Measurements from ENCODE around the gene MUCL3. TPM values are rescaled to one million over a fixed set of nuclear protein-coding genes. Genes with fewer than 3 reads are reported as not detected.
A peak's percentile ranks its signal among the peaks of the same experiment; 100 is the strongest.
"Not testable (repeated sequence)": the region's sequence is repeated elsewhere in the genome, so short reads cannot be mapped to it uniquely, and the experiment has no call there.

MUCL3 gene
- total and polyA plus RNA-seq, 9 donors = 0.05 to 0.15 TPM; not detected in 7

- DNase-seq = no peak
- Histone ChIP-seq H3K36me3 (ENCODE audit: control insufficient read depth, insufficient read depth, low read length) (peaks cover 62% of the 10 kb centered on the region), H3K4me3 (ENCODE audit: low read length) (no peak overlapping the region), H3K4me1 (ENCODE audit: control insufficient read depth, insufficient read depth, low read length) (no peaks in the 10 kb centered on the region), H3K27ac (ENCODE audit: low read length) (no peak overlapping the region), H3K27me3 (ENCODE audit: control insufficient read depth, insufficient read depth, low read length) (no peaks in the 10 kb centered on the region), H3K9me3 (replicated peaks; ENCODE audit: control insufficient read depth, low read depth, low read length) (no peaks in the 10 kb centered on the region)
- 70% methylated on average over 22 of the region's 23 CpGs for WGBS (ENCODE audit: insufficient coverage)
Measured at GRCh38 chr6:30898750-30899360, 41.9 kb upstream of the MUCL3 start.

- Histone ChIP-seq H3K9me3 (replicated peaks; ENCODE audit: control insufficient read depth, low read depth, low read length) (no peaks in the 10 kb centered on the region), H3K4me1 (ENCODE audit: control insufficient read depth, insufficient read depth, low read length) (no peaks in the 10 kb centered on the region), H3K36me3 (ENCODE audit: control insufficient read depth, insufficient read depth, low read length) (peaks cover 43% of the 10 kb centered on the region), H3K27ac (ENCODE audit: low read length) (no peak overlapping the region), H3K4me3 (ENCODE audit: low read length) (no peak overlapping the region), H3K27me3 (ENCODE audit: control insufficient read depth, insufficient read depth, low read length) (no peaks in the 10 kb centered on the region)
- no peak for DNase-seq
- WGBS (ENCODE audit: insufficient coverage) = no CpG with 5 or more reads among the region's 1 CpG
Measured at GRCh38 chr6:30900863-30901417, 39.8 kb upstream of the MUCL3 start.

- H3K9me3 ChIP-seq (replicated peaks; ENCODE audit: control insufficient read depth, low read depth, low read length) = no peaks in the 10 kb centered on the region
- no peak for DNase-seq
- H3K4me1 ChIP-seq (ENCODE audit: control insufficient read depth, insufficient read depth, low read length) = no peaks in the 10 kb centered on the region
Measured at GRCh38 chr6:30901436-30901835, 39.3 kb upstream of the MUCL3 start.

GRCh38 chr6:30902196-30902595 is 38.6 kb upstream of the MUCL3 start:
- 64% methylated on average over 9 of the region's 9 CpGs for WGBS (ENCODE audit: insufficient coverage)
- peaks cover 32% of the 10 kb centered on the region for H3K36me3 ChIP-seq (ENCODE audit: control insufficient read depth, insufficient read depth, low read length)
- not testable (repeated sequence) for H3K27me3 ChIP-seq (ENCODE audit: control insufficient read depth, insufficient read depth, low read length); H3K4me1 ChIP-seq (ENCODE audit: control insufficient read depth, insufficient read depth, low read length); H3K4me3 ChIP-seq (ENCODE audit: low read length); H3K9me3 ChIP-seq (replicated peaks; ENCODE audit: control insufficient read depth, low read depth, low read length); DNase-seq; H3K27ac ChIP-seq (ENCODE audit: low read length)

More at GRCh38 chr6:30901436-30901835, 39.3 kb upstream of the MUCL3 start:
- peaks cover 39% of the 10 kb centered on the region for H3K36me3 ChIP-seq (ENCODE audit: control insufficient read depth, insufficient read depth, low read length)
- H3K4me3 ChIP-seq (ENCODE audit: low read length) = no peak overlapping the region
- no peaks in the 10 kb centered on the region for H3K27me3 ChIP-seq (ENCODE audit: control insufficient read depth, insufficient read depth, low read length)
- H3K27ac ChIP-seq (ENCODE audit: low read length) = no peak overlapping the region

- Histone ChIP-seq H3K9me3 (replicated peaks; ENCODE audit: control insufficient read depth, low read depth, low read length) (no peaks in the 10 kb centered on the region), H3K4me1 (ENCODE audit: control insufficient read depth, insufficient read depth, low read length) (no peaks in the 10 kb centered on the region), H3K27me3 (ENCODE audit: control insufficient read depth, insufficient read depth, low read length) (no peaks in the 10 kb centered on the region), H3K27ac (ENCODE audit: low read length) (no peak overlapping the region), H3K36me3 (ENCODE audit: control insufficient read depth, insufficient read depth, low read length) (peaks cover 27% of the 10 kb centered on the region), H3K4me3 (ENCODE audit: low read length) (no peak overlapping the region)
- WGBS (ENCODE audit: insufficient coverage) = 61% methylated on average over 4 of the region's 5 CpGs
- no peak for DNase-seq
Measured at GRCh38 chr6:30902709-30903108, 38.1 kb upstream of the MUCL3 start.

- DNase-seq = no peak
- peaks cover 22% of the 10 kb centered on the region for H3K36me3 ChIP-seq (ENCODE audit: control insufficient read depth, insufficient read depth, low read length)
- H3K9me3 ChIP-seq (replicated peaks; ENCODE audit: control insufficient read depth, low read depth, low read length) = no peaks in the 10 kb centered on the region
- no peak overlapping the region for H3K4me3 ChIP-seq (ENCODE audit: low read length)
- no peaks in the 10 kb centered on the region for H3K27me3 ChIP-seq (ENCODE audit: control insufficient read depth, insufficient read depth, low read length)
- no CpG with 5 or more reads among the region's 4 CpGs for WGBS (ENCODE audit: insufficient coverage)
- H3K4me1 ChIP-seq (ENCODE audit: control insufficient read depth, insufficient read depth, low read length) = no peaks in the 10 kb centered on the region
- no peak overlapping the region for H3K27ac ChIP-seq (ENCODE audit: low read length)
Measured at GRCh38 chr6:30903236-30903635, 37.5 kb upstream of the MUCL3 start.

GRCh38 chr6:30907290-30907757 is 33.4 kb upstream of the MUCL3 start:
- 45% methylated on average over 11 of the region's 16 CpGs for WGBS (ENCODE audit: insufficient coverage)
- H3K36me3 ChIP-seq (ENCODE audit: control insufficient read depth, insufficient read depth, low read length) = peaks cover 25% of the 10 kb centered on the region
- H3K4me3 ChIP-seq (ENCODE audit: low read length) = peak overlapping the region; percentile 92
- H3K27me3 ChIP-seq (ENCODE audit: control insufficient read depth, insufficient read depth, low read length); DNase-seq; H3K9me3 ChIP-seq (replicated peaks; ENCODE audit: control insufficient read depth, low read depth, low read length); H3K27ac ChIP-seq (ENCODE audit: low read length); H3K4me1 ChIP-seq (ENCODE audit: control insufficient read depth, insufficient read depth, low read length): not testable (repeated sequence)

- Histone ChIP-seq H3K9me3 (replicated peaks; ENCODE audit: control insufficient read depth, low read depth, low read length) (no peaks in the 10 kb centered on the region), H3K27me3 (ENCODE audit: control insufficient read depth, insufficient read depth, low read length) (no peaks in the 10 kb centered on the region), H3K36me3 (ENCODE audit: control insufficient read depth, insufficient read depth, low read length) (peaks cover 31% of the 10 kb centered on the region), H3K27ac (ENCODE audit: low read length) (peak within 1 kb of the TSS; percentile 58), H3K4me1 (ENCODE audit: control insufficient read depth, insufficient read depth, low read length) (peaks cover 7% of the 10 kb centered on the region), H3K4me3 (ENCODE audit: low read length) (peak within 1 kb of the TSS; percentile 92)
- peak; percentile 100 for DNase-seq
- 0% methylated on average over 47 of the region's 49 CpGs for WGBS (ENCODE audit: insufficient coverage)
Measured at GRCh38 chr6:30907758-30908591, 32.8 kb upstream of the MUCL3 start, which contains the start of gene GTF2H4. TSS of gene GTF2H4 (plus strand) at chr6:30908207.

GRCh38 chr6:30908700-30909099 is 32.1 kb upstream of the MUCL3 start:
- peaks cover 36% of the 10 kb centered on the region for H3K36me3 ChIP-seq (ENCODE audit: control insufficient read depth, insufficient read depth, low read length)
- no peaks in the 10 kb centered on the region for H3K27me3 ChIP-seq (ENCODE audit: control insufficient read depth, insufficient read depth, low read length)
- H3K27ac ChIP-seq (ENCODE audit: low read length) = no peak overlapping the region
- 14% methylated on average over 1 of the region's 2 CpGs for WGBS (ENCODE audit: insufficient coverage)
- peaks cover 13% of the 10 kb centered on the region for H3K4me1 ChIP-seq (ENCODE audit: control insufficient read depth, insufficient read depth, low read length)
- peak overlapping the region; percentile 92 for H3K4me3 ChIP-seq (ENCODE audit: low read length)
- no peak for DNase-seq
- H3K9me3 ChIP-seq (replicated peaks; ENCODE audit: control insufficient read depth, low read depth, low read length) = no peaks in the 10 kb centered on the region

- Histone ChIP-seq H3K4me1 (ENCODE audit: control insufficient read depth, insufficient read depth, low read length) (peaks cover 23% of the 10 kb centered on the region), H3K36me3 (ENCODE audit: control insufficient read depth, insufficient read depth, low read length) (peaks cover 36% of the 10 kb centered on the region)
- 79% methylated on average over 9 of the region's 12 CpGs for WGBS (ENCODE audit: insufficient coverage)
- not testable (repeated sequence) for H3K9me3 ChIP-seq (replicated peaks; ENCODE audit: control insufficient read depth, low read depth, low read length); H3K4me3 ChIP-seq (ENCODE audit: low read length); H3K27ac ChIP-seq (ENCODE audit: low read length); DNase-seq; H3K27me3 ChIP-seq (ENCODE audit: control insufficient read depth, insufficient read depth, low read length)
Measured at GRCh38 chr6:30910473-30910872, 30.3 kb upstream of the MUCL3 start.
